Fibroblast of skin of left quadriceps (primary cell): ENCODE measurements around the gene NDUFA13.

ENCODE experiments used
- DNase-seq, 2 experiments: peaks; one replicate each; pipeline ENCODE4 v3.0.0-alpha.2; 2013; ENCODE audit warnings: low read depth in 2 of 2

The NDUFA13 gene

DNA sequence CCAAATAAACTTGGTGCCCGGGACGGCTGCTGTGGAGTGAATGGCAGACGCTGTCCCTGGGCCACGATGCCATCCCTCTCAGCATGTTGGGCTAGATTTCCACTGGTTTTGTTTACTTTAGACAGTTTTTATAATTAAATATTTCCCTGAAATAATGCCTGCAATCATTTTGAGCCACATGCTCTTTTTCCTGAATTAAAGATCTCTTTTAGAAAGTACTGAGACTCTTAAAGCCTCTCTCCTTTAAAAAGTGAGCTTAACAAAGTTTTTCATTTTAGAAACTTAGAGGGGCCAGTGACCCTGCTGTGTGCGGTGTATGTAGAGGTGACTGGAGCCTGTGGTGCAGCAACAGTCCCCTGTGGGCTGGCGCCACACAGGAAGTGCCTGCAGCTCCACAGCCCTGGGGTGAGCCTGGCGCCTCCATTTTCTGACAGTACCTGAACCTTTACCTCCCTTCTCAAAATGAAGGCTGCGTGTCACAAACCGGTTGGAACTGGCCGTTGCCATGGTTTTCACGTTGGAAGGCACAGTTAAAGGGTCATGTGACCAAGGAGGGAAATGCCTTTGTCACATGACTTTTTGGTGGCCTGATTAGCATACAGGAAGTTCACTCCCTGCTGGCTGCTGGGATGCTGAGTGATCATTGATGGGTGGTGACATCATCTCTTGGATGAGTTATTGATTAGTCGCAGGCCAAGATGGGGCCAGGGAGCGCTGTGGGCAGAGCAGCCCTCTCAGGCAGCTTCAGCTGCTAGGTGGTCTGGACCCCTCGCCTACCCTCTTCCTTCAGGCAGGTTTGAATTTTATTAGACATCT is 26.9 kb upstream of the NDUFA13 start:
- peak; percentile 93 to 94 for DNase-seq

DNA sequence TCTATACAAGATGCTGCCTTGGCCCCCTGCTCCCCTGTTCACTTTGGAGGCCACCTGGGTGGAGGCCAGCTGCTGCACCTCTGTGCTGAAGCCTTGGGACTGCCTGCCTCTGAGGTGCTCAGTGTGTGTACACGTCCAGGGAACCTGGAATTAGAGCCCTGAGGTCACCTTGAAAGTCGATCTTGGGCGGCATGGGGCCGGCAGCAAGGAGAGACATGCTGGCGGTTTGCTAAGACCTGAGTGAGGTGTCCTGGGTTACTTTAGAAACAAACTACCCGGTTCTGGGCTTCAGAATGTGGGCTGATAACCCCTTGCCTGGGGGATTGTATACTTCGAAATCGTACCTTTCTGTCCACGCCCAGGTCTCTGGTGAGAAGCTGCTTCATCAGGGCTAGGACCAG is 26.2 kb upstream of the NDUFA13 start:
- no peak for DNase-seq

DNA sequence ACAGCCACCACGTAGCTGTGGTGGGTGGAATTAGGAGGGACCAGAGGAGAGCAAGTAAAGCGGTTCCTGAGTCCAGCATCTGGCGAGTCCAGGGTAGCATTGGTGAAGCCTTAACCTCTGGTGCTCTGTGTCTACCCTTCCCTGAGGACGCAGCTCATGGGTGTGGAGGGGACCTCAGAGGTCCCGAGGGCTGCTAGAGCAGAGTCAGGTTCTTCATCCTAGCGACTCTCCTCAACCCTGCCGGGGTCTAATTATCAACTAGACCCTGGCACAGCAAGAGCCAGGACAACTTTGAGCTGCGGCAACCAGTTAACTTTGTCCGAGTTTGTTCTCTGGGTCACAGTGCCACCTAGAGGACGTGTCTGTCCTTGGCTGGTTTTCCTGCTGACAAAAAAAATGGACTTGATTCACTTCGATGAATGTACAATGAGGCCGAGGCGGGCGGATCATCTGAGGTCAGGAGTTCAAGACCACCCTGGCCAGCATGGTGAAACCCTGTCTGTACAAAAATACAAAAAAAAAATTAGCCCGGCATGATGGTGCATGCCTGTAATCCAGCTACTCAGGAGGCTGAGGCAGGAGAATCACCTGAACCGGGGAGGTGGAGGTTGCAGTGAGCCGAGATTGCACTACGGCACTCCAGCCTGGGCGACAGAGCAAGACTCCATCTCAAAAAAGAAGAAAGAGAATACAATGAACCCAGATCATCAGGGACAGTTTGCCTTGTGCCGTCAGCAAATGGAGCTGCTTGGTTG is 25.6 kb upstream of the NDUFA13 start:
- peak; percentile 59 to 61 for DNase-seq

DNA sequence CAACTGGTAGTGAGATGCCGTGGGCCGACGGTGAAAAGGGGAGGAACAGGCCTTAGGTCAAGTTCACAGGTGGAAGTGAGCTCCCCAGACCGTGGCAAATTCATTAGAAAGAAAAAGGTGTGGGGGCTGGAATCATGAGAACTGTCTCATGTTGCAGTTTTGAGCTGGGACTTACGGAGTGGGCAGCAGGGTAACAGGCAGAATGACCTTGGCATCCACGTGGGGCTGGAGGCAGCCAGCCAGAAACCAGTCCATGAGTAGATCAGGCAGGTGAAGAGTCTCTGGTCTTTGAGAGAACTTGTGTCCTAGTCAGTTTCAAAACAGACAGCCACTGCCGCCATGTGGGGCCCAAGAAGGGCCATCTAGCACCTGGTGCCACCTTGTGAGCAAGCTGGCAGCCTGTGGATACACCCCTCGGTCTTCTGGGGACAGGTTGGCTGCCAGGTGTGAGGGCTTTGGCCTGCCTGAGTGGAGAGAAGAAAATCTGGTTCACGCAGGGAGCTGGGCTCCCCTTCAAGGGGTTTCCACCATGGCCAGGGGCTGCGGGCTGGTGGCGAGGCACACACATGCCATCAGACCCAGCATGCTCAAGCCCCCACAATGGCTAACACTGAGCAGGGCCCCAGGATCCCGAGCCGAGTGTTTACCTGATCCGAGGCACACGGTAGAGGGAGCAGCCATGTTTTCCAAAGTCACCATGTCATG is 24.6 kb upstream of the NDUFA13 start:
- no peak for DNase-seq

DNA sequence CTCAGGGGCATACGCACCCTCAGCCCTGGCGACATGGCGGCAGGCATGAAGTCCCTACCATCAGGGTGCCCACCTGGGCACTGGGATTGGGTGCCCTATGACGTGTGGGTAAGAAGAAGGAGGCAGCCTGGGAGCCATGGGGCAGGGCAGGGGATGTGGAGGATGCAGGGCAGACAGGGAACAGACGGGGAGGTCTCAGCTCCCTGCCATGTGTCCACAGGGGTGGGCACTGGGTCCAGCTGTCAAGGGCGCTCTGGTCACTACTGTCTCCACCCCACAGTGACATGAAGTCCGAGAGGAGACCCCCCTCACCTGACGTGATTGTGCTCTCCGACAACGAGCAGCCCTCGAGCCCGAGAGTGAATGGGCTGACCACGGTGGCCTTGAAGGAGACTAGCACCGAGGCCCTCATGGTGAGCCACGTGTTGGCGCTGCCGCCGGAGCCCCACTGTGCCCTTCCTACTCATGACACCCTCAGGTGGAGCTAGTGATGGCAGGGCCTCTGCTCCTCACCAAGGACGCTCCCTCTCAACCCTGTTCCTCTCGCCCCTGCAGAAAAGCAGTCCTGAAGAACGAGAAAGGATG is 23.9 kb upstream of the NDUFA13 start:
- no peak for DNase-seq

DNA sequence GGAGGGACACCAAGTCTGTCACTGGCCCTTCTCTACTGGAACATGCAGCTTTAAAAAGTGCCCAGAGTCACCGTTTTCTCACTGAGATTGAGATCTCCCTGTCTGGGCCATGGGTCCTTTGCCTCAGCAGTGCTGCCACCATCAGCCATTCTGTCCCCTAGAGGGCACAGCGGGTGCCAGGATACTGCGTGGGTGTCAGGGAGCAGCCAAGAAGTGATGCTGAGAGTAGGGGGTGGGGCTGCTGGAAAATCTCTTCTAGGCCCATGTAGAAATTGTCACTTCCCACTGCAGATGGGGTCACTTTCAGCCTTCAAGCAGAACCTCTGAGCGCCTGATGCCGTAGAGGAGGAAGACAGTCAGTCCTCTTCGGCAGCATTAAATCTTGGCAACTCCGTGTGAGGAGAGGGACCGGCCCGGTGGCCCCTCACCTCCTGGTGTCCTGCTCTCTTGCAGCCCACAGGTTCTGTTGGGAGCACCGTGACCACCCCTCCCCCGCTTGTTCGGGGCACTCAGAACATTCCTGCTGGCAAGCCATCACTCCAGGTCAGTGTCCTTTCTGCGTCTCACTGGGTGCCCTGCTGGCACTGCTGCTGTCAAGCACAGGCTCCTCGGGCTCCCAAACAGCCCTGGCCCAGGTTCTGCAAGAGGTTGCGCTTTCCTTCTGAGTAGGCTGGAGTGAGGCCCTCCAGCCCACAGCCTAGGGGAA is 22.0 kb upstream of the NDUFA13 start:
- no peak for DNase-seq

DNA sequence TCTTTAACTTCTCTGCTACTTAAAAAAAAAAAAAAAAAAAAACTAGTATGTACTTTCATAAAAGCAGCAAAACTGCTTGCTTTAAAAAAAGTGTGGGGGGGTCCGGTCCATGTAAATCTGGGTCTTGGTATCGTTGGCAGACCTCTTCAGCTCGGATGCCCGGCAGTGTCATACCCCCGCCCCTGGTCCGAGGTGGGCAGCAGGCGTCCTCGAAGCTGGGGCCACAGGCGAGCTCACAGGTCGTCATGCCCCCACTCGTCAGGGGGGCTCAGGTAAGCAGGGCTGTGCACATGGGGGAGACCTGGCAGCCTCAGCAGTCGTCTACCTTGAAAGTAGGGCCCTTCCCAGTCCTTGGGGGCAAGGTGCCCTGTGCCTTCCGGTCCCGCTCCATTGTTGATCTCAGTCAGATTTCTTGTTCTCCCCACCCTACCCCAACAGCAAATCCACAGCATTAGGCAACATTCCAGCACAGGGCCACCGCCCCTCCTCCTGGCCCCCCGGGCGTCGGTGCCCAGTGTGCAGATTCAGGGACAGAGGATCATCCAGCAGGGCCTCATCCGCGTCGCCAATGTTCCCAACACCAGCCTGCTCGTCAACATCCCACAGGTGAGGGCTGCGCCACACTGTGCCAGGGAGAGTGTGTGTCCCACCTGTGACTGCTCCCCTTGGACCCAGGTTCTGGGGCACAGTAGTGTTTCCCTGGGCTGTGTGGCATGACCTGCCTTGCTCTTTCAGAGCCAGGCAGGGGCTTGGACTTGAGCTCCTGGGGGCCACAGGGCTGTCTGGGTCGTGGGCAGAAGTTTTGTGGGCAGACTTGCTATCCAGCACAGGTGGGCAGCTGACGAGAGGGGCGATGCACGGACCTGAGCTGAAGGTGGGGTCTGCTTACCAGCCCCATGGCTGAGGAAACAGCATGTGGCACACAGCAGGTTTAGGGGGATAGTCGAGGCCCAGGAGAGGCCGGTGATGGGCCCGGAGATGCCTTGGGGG is 20.1 kb upstream of the NDUFA13 start:
- DNase-seq = no peak

DNA sequence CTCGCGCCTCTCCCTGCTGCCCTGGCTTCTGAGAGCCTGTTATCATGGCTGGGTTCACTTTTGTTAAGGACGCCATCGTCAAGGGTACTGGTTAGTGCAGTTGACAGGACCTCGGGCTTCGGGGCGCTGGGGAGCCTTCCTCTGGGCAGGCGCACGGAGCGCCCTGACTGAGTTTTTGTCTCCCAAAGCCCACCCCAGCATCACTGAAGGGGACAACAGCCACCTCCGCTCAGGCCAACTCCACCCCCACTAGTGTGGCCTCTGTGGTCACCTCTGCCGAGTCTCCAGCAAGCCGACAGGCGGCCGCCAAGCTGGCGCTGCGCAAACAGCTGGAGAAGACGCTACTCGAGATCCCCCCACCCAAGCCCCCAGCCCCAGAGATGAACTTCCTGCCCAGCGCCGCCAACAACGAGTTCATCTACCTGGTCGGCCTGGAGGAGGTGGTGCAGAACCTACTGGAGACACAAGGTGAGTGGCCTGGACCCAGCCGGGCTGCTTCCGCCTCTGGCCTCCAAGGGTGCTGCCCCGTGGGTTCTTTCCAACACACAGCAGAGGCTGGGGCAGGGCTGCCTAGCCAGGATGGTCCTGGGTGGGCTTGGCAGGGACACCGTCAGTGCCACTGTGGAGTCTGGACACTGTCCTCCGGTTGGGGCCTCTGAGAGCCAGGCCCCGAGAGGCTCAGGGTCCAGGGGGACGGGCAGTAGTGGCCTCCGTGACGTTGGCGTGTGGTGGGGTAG is 17.6 kb upstream of the NDUFA13 start:
- no peak for DNase-seq

DNA sequence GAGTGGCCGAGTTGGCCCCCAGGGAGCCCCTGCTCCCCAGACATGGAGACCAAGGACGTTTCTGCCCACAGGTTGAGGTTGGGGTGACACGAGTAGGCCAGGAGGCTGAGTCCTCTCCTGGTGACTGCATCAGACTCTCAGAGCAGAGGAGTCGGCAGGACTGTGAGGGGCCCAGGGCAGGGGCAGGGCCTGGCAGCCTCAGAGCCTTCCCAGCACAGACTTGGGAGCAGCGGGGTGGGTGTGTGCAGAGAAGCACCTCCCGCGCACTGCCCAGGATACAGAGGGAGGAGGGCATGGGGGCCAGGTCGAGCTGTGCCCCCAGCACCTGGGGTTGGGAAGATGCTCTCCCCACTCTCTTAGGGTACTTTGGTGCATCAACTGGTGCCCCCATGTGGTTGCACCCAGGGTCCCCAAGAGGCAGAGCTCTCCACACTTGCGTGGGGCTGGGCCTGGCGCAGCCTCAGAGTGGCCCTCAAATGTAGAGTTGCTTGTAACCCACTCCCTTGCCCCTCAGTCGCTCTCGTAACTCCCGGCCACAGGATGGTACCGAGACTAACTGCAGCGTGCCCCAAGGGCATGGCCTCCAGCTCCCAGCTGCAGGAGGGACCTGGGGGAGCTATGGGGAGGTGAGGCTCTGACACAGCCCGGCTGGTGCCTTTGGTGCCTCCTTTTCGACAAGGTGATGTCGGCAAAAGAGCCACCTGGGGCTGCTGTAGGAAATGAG is 16.6 kb upstream of the NDUFA13 start:
- no peak for DNase-seq

DNA sequence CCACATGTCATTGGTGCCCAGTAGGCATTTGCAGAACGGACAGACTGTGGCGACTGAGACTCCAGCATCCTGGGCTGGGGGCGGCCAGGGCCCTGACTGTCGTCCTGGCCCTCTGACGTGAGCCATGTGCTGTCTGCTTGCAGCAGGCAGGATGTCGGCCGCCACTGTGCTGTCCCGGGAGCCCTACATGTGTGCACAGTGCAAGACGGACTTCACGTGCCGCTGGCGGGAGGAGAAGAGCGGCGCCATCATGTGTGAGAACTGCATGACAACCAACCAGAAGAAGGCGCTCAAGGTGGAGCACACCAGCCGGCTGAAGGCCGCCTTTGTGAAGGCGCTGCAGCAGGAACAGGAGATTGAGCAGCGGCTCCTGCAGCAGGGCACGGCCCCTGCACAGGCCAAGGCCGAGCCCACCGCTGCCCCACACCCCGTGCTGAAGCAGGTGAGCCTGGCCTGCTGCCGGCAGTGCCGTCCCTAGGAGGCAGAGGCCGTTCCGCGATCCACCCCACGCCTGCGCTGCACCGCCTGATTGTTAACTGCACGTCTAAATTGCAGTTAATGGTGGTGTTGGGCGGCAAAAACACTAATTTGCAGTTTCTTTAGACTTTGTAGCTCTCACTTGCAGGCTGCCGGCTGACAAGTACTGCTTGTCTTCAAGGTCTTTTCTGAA is 14.9 kb upstream of the NDUFA13 start:
- no peak for DNase-seq

DNA sequence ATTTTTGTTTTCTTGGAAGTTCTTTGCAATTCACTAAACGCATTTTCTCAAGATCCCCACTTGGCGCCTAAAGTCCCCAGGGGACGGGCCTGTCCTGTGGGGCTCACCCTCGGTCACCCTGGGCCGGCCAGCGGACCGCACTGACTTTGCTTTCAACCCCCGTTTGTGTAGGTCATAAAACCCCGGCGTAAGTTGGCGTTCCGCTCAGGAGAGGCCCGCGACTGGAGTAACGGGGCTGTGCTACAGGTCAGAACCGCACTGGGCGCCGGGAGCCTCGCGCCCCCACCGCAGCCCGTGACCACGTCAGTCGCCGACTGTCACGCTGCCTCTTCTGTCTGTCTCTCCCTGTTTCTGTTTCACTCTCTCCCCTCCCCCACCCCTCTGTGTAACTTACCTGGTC is 14.2 kb upstream of the NDUFA13 start:
- DNase-seq = no peak

DNA sequence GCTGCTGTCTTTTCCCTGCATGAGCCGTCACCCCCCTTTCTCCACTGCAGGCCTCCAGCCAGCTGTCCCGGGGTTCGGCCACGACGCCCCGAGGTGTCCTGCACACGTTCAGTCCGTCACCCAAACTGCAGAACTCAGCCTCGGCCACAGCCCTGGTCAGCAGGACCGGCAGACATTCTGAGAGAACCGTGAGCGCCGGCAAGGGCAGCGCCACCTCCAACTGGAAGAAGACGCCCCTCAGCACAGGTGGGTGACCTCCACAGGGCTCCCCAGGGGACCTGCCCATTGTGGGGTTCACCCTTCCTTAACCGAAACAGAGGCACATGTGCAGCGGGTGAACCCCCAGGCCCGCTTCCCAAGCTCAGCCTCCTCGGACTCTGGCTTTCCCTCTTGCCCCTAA is 13.7 kb upstream of the NDUFA13 start:
- no peak for DNase-seq

DNA sequence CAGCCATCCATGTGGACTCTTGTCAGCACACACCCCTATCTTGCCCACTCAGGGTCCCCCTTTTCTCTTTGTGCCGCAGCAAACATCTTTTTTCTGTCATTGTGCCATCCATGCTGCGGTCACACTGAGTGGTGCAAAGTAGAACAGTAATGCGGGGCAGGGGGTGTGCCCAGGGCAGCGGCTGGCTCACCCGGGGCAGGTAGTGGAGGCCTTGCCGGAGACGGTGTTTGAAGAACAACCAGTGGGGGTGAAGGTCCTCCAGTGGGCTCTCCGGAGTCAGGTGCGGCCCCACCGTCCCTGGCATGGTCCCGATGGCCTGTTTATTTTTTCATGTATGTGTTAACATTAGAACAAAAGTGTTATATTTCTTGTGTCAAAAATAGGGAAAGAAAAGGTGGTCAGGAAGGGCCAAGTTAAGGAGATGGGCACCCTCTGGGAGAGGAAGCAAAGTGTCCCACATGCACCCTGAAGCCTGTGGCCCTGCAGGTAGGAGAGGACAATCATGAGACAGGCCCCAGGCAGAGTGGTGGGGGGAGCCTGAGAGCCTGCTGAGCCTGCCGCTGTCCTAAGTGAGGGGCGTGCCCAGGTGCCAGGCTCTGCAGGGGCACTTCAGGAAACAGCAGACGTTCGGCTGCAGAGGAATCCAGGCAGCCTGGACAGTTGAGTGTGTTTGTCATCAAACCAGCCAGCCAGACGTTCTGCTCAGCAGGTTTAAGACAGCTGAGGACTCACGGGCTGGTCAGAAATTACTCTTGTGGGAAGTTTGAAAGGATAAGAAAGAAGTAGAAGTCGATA is 13.0 kb upstream of the NDUFA13 start:
- DNase-seq = no peak

DNA sequence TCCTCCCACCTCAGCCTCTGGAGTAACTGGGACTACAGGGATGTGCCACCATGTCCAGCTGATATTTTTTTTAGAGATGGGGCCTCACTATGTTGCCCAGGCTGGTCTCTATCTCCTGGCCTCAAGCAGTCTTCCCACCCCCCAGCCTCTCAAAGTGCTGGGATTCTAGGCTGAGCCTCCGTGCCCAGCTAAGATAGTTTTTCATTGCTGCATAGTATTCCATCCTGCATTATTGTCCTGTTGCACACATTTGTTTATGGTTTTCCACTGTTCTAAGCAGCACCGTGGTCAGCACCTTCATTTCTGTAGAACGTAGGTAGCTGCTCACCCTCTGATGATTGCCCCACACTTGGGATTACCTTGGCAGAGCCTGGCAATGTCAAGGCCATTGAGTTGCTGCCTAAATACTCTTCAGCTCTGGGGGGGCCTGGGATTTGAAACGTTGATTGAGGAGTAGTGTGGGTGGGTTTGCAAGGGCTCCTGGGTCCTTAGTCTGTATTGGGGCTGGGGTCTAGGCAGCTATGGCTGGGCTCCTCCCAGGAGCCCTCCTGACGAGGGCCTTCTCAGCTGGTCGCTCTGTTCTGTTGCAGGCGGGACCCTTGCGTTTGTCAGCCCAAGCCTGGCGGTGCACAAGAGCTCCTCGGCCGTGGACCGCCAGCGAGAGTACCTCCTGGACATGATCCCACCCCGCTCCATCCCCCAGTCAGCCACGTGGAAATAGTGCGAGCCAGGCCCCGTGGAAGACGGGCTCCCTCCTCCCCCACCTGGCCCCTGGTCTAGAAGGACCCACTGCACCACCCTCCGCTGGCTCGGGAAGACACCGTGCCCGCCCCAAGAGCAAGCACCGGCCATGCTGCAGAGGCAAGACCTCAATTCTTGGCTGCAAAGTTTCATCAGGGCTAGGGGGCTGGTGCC is 11.0 kb upstream of the NDUFA13 start:
- DNase-seq = no peak

DNA sequence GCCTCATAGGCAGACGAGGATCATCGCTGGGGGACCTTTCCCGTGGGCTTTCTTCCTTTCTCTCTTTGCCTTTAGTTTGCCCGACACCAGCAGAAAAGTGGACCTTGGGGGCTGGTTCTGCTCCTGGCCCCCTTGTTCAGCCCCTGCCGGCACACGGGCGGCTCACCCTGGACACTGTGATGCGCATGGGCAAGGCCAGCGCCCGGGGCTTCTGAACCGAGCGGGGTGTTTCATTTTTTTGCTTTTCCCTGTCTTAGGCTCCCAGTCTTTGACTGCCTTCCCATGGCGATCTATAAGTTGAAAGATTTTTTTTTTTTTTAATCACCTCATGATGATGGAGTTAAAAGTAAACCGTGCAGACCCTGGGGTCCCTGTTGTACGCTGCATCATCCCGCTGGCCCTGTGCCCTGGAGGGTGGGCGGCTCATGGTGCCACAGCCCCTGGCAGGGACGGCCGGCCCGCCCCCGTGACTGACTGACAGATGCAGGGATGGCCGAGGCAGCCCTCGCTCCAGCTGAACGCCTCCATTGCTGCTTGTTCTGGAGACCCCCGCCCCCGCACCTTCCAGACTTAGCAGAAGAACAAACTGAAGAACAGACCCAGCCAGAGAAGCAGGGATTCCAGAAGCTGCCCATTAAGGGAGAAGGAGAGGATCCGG is 10.2 kb upstream of the NDUFA13 start:
- DNase-seq = no peak

DNA sequence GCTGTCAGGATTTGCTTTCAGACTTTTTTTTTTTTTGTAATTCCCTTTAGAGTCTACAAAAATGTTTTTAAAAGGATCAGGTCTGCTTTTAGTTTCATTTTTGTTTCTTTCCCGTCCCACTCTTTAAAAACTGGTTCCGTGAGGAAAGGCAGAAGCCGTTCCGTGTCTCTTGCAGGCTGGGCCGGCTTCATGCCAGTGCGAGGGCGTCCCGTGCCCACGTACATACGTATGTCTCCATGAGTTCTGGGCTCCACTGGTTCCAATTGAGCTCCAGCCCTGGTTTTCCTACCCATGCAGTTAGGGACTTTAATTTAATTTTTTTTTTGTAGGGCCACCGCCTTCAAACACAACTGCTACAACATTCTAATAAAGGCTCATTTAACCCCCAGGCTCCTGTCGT is 9.4 kb upstream of the NDUFA13 start:
- no peak for DNase-seq
